ENCODE results near the gene MT1M. TPM values are rescaled to one million over a fixed set of nuclear protein-coding genes. Genes with fewer than 3 reads are reported as not detected.

The MT1M gene
- total and polyA plus RNA-seq, 10 of the 15 experiments (the other 5 are each of a cell fraction or from before 2014, with no cell fraction given), result not detected

DNA sequence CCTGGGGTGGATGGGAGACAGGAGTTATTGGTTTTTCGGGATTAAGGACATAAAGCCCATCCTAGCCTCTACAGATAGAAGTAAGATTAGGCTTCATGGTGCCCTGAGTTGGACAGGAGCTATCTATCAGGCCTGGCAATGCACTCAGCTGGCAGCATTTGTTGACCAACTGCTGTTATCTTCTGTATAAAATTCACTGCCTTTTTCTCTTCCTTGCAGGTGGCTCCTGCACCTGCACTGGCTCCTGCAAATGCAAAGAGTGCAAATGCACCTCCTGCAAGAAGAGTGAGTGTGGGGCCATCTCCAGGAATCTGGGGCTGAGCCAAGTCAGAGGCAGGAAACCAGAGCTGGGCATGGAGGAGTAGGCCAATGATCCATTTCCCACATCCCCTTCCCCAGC, 6.6 kb downstream of the MT1M start:
- no peak for TF ChIP-seq HDAC6 (IDR thresholded peaks at IDR 0.05; ENCODE audit: unreplicated experiment)
- no peak for TF ChIP-seq STAT1 (conservative IDR thresholded peaks at IDR 0.05)
- no peak for TF ChIP-seq NR2C2 (IDR thresholded peaks at IDR 0.05; ENCODE audit: borderline replicate concordance, control insufficient read depth, insufficient read length, low read depth)
- no peak for TF ChIP-seq FOS (IDR thresholded peaks at IDR 0.05; ENCODE audit: borderline replicate concordance, extremely low read depth, insufficient read length)
- TF ChIP-seq SMARCA5 (IDR thresholded peaks at IDR 0.05), result no peak
- no peak for TF ChIP-seq ZZZ3 (IDR thresholded peaks at IDR 0.05; ENCODE audit: control insufficient read depth, insufficient read length, low read depth)
- TF ChIP-seq NFIC (IDR thresholded peaks at IDR 0.05; ENCODE audit: low read depth, low read length), result no peak
- no peak for TF ChIP-seq NR2F1 (conservative IDR thresholded peaks at IDR 0.05)
- no peak for TF ChIP-seq BCL11A (IDR thresholded peaks at IDR 0.05; ENCODE audit: low read depth, low read length)
- Histone ChIP-seq H2AFZ (ENCODE audit: control insufficient read depth, low read depth, low read length) (no peak overlapping the region), H3K27ac (ENCODE audit: control insufficient read depth, insufficient read depth) (no peak overlapping the region), H3K9ac (ENCODE audit: control insufficient read depth, insufficient read depth, low read length) (no peak overlapping the region), H4K20me1 (ENCODE audit: control insufficient read depth, insufficient read depth) (no peaks in the 10 kb centered on the region), H3K4me2 (ENCODE audit: control insufficient read depth, insufficient read depth) (no peak overlapping the region), H3K9me3 (replicated peaks; ENCODE audit: control insufficient read depth, insufficient read depth, low read length) (no peaks in the 10 kb centered on the region), H3K79me2 (ENCODE audit: control insufficient read depth, insufficient read depth, low read length) (no peaks in the 10 kb centered on the region), H3K36me3 (ENCODE audit: control insufficient read depth in 2 of 2, insufficient read depth in 2 of 2, low read length in 1 of 2) (no peaks in the 10 kb centered on the region), H3K27me3 (replicated peaks in 1 of 2; ENCODE audit: control insufficient read depth in 2 of 2, insufficient read depth in 2 of 2, low read length in 1 of 2) (peaks cover 12 to 23% of the 10 kb centered on the region in 2 experiments; a peak in 3 of 4 replicates), H3K4me1 (ENCODE audit: control insufficient read depth, insufficient read depth, low read length) (no peaks in the 10 kb centered on the region), H3K4me3 (no peak overlapping the region)
- ATAC-seq (no peak), FAIRE-seq (no peak), DNase-seq (ENCODE audit: low read depth, low spot score) (no peak)
- POLR2A ChIA-PET, result no interaction called here
- RAD21 ChIA-PET (ENCODE audit: unreplicated experiment), result no interaction called here
- CTCF ChIA-PET, result no interaction called here
- WGBS (ENCODE audit: insufficient coverage, insufficient replicate concordance, low lambda C conversion rate, missing lambda C conversion rate), result 8% methylated on average over 1 of the region's 1 CpG
- no TSS peak for BruUV-seq (replicated peaks)
- SMC1A ChIA-PET (ENCODE audit: uncharacterized antibody, unreplicated experiment), result no interaction called here
- in situ Hi-C loops (cut with MboI) (no loop called here), intact Hi-C loops (cut with micrococcal nuclease; ENCODE audit: unreplicated experiment) (no loop called here)

DNA sequence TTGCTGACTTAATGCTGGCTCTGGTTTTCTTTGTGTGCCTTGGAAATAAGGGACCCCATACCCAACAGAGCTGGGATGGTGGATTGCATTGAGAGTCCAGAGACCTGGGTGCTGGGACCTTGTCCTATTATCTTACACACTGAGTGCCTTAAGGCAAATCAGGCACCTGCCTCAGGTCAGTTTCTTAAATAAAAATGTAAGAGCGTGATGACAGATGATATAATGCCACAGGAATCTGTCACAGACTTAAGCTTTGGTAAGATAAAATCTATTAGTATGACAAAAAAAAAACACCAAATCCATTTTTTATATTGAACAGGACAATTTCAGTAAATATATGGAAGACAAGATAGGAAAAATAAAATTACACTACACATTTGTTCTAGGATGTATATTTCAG, 7.6 kb downstream of the MT1M start:
- H3K4me2 ChIP-seq (ENCODE audit: control insufficient read depth, insufficient read depth), result no peak overlapping the region
- intact Hi-C loops (cut with micrococcal nuclease; ENCODE audit: unreplicated experiment), result no loop called here
- TF ChIP-seq, protein P1, sequence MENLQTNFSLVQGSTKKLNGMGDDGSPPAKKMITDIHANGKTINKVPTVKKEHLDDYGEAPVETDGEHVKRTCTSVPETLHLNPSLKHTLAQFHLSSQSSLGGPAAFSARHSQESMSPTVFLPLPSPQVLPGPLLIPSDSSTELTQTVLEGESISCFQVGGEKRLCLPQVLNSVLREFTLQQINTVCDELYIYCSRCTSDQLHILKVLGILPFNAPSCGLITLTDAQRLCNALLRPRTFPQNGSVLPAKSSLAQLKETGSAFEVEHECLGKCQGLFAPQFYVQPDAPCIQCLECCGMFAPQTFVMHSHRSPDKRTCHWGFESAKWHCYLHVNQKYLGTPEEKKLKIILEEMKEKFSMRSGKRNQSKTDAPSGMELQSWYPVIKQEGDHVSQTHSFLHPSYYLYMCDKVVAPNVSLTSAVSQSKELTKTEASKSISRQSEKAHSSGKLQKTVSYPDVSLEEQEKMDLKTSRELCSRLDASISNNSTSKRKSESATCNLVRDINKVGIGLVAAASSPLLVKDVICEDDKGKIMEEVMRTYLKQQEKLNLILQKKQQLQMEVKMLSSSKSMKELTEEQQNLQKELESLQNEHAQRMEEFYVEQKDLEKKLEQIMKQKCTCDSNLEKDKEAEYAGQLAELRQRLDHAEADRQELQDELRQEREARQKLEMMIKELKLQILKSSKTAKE (IDR thresholded peaks at IDR 0.05; ENCODE audit: low read depth, poor library complexity, severe bottlenecking), result no peak
- TF ChIP-seq ETV6 (conservative IDR thresholded peaks at IDR 0.05 in 1 of 2, IDR thresholded peaks at IDR 0.05 in 1 of 2; ENCODE audit: borderline replicate concordance in 1 of 2, low read depth in 1 of 2) (no peak), KLF5 (IDR thresholded peaks at IDR 0.05; ENCODE audit: partially characterized antibody) (no peak), MEF2B (IDR thresholded peaks at IDR 0.05; ENCODE audit: partially characterized antibody, poor library complexity, severe bottlenecking) (no peak), CHD2 (IDR thresholded peaks at IDR 0.05; ENCODE audit: borderline replicate concordance, low read depth, low read length) (no peak), HCFC1 (IDR thresholded peaks at IDR 0.05; ENCODE audit: low read length) (no peak), CREB1 (IDR thresholded peaks at IDR 0.05; ENCODE audit: low read depth) (no peak)
- TF ChIP-seq, protein P2, sequence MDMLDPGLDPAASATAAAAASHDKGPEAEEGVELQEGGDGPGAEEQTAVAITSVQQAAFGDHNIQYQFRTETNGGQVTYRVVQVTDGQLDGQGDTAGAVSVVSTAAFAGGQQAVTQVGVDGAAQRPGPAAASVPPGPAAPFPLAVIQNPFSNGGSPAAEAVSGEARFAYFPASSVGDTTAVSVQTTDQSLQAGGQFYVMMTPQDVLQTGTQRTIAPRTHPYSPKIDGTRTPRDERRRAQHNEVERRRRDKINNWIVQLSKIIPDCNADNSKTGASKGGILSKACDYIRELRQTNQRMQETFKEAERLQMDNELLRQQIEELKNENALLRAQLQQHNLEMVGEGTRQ (IDR thresholded peaks at IDR 0.05; ENCODE audit: borderline replicate concordance, low read depth, low read length), result no peak

More for the DNA sequence above, 7.6 kb downstream of the MT1M start:
- H3K79me2 ChIP-seq (ENCODE audit: control insufficient read depth, insufficient read depth, low read length), result no peaks in the 10 kb centered on the region
- FAIRE-seq (no peak), DNase-seq (ENCODE audit: low read depth, low spot score) (no peak), ATAC-seq (no peak)
- POLR2A ChIA-PET, result interaction anchor here (1.1 kb wide), 1 partner anchor 392 kb away, joined by 3 read pairs; no protein-coding TSS in a partner anchor
- H3K4me3 ChIP-seq, result no peak overlapping the region
- RAD21 ChIA-PET (ENCODE audit: unreplicated experiment), result no interaction called here
- in situ Hi-C loops (cut with MboI), result no loop called here
- SMC1A ChIA-PET (ENCODE audit: uncharacterized antibody, unreplicated experiment), result no interaction called here
- H3K27ac ChIP-seq (ENCODE audit: control insufficient read depth, insufficient read depth), result no peak overlapping the region
- H3K27me3 ChIP-seq (replicated peaks in 1 of 2; ENCODE audit: control insufficient read depth in 2 of 2, insufficient read depth in 2 of 2, low read length in 1 of 2), result peaks cover 20 to 22% of the 10 kb centered on the region in 2 experiments
- no TSS peak for BruUV-seq (replicated peaks)
- H4K20me1 ChIP-seq (ENCODE audit: control insufficient read depth, insufficient read depth), result no peaks in the 10 kb centered on the region
- WGBS (ENCODE audit: insufficient coverage, insufficient replicate concordance, low lambda C conversion rate, missing lambda C conversion rate), result 22% methylated on average over 1 of the region's 1 CpG
- H3K9me3 ChIP-seq (replicated peaks; ENCODE audit: control insufficient read depth, insufficient read depth, low read length), result no peaks in the 10 kb centered on the region
- CTCF ChIA-PET, result interaction anchor here (0.6 to 1.1 kb wide), 2 partner anchors 62 to 214 kb away, joined by 3 read pairs; no protein-coding TSS in a partner anchor
- H3K36me3 ChIP-seq (ENCODE audit: control insufficient read depth in 2 of 2, insufficient read depth in 2 of 2, low read length in 1 of 2), result no peaks in the 10 kb centered on the region
- H3K4me1 ChIP-seq (ENCODE audit: control insufficient read depth, insufficient read depth, low read length), result no peaks in the 10 kb centered on the region
- H3K9ac ChIP-seq (ENCODE audit: control insufficient read depth, insufficient read depth, low read length), result no peak overlapping the region
- H2AFZ ChIP-seq (ENCODE audit: control insufficient read depth, low read depth, low read length), result no peak overlapping the region
